Thyroid gland (tissue), 4 donors: ENCODE data around the gene TREH.

ENCODE experiments used
- CTCF ChIP-seq, 6 experiments: fragments of 200-600 bp in 3 of 6; fragments of 450-650 bp in 3 of 6; sonication (generic) in 3 of 6; IDR thresholded peaks; one replicate each; pipeline ENCODE4 v1.5.1; 2016 to 2019; ENCODE audit warnings: antibody characterized with exemption in 6 of 6, mild to moderate bottlenecking in 2 of 6, inconsistent platforms in 1 of 6, moderate library complexity in 1 of 6
- POLR2A ChIP-seq, 2 donors: fragments of 450-650 bp; IDR thresholded peaks; one replicate each; pipeline ENCODE4 v1.6.1; 2017; ENCODE audit warnings: antibody characterized with exemption in 2 of 2, mild to moderate bottlenecking in 2 of 2, moderate library complexity in 1 of 2

- no peak for TF ChIP-seq POLR2A (IDR thresholded peaks at IDR 0.05)
- TF ChIP-seq CTCF (IDR thresholded peaks at IDR 0.05): no peak
These were observed 17.9 kb upstream of the TREH start for GRCh38 chr11:118697346-118697745.
